Ovary (tissue), 9 donors: ENCODE data around the gene CWC22. TPM values are rescaled to one million over a fixed set of nuclear protein-coding genes. Genes with fewer than 3 reads are reported as not detected.

Source experiments
- DNase-seq, 5 donors: peaks; one replicate each; pipeline ENCODE4 v3.0.0-alpha.2; 2019 to 2020
- H3K27ac ChIP-seq, 2 donors: fragments of 200-600 bp; one replicate each; pipeline versions ENCODE4 v1.5.1 to v1.8.0; 2019 to 2022
- H3K27me3 ChIP-seq: fragments of 200-600 bp; one replicate; pipeline ENCODE4 v1.8.0; 2022
- H3K36me3 ChIP-seq: fragments of 200-600 bp; sonication (generic); one replicate; pipeline ENCODE4 v1.5.1; 2019
- H3K4me1 ChIP-seq: one replicate; pipeline ENCODE4 v1.8.1; 2013; ENCODE audit warnings: mild to moderate bottlenecking, moderate library complexity; ENCODE audit not compliant: insufficient read depth
- H3K4me3 ChIP-seq: fragments of 200-600 bp; sonication (generic); one replicate; pipeline ENCODE4 v1.5.1; 2017
- H3K9me3 ChIP-seq, 2 donors: fragments of 200-600 bp in 1 of 2; sonication (generic) in 1 of 2; one replicate each; pipeline versions ENCODE4 v1.5.1 to v1.8.1; 2013 to 2019; ENCODE audit warnings: mild to moderate bottlenecking in 1 of 2, moderate library complexity in 1 of 2
- CTCF ChIP-seq, 3 donors: fragments of 450-650 bp in 2 of 3; fragments of 200-600 bp in 1 of 3; IDR thresholded peaks; one replicate each; pipeline versions ENCODE4 v1.5.1 to v1.8.0; 2016 to 2022; ENCODE audit warnings: antibody characterized with exemption in 3 of 3, mild to moderate bottlenecking in 1 of 3
- EP300 ChIP-seq: sonication (generic); formaldehyde crosslinking; IDR thresholded peaks from one replicate; pipeline ENCODE4 v1.6.1; 2017; ENCODE audit warnings: antibody characterized with exemption
- POLR2A ChIP-seq: fragments of 450-650 bp; IDR thresholded peaks from one replicate; pipeline ENCODE4 v1.6.1; 2017; ENCODE audit warnings: antibody characterized with exemption, mild to moderate bottlenecking, moderate library complexity
- WGBS, 3 donors: extraction: QIAGEN DNeasy Blood & Tissue Kit in 1 of 3; methylation state at CpG; one replicate each; pipeline versions ENCODE4 v1.1.5 to v1.1.7; 2013 to 2017; 5-methylcytosine and 5-hydroxymethylcytosine counted together
- intact Hi-C, 4 donors: fragments of 100-400 bp; cut with DNase I; formaldehyde crosslinking; loops; one replicate each; pipeline versions ENCODE4 v1.11.0 to v1.15.1; 2022 to 2023
- polyA plus RNA-seq, 2 donors: library from polyadenylated mRNA; stranded (reverse); fragments of 200-250 nt in 1 of 2; fragments of 350-450 nt in 1 of 2; fragmentation: Illumina TruSeq in 1 of 2; extraction: RNeasy Lipid Tissue Mini Kit (QIAGEN cat#74804) in 1 of 2; gene quantifications; one replicate each; pipeline ENCODE4 v1.2.3, GENCODE V29; 2013 to 2014
- total RNA-seq, 7 donors: library from RNA; depleted of rRNA in 2 of 7; stranded (reverse); fragments of >200 nt in 2 of 7; fragmentation: NEBNext Ultra II Directional in 3 of 7; extraction: Animal tissue kit (Norgen Biotek cat#: 25700) in 3 of 7; gene quantifications; one replicate each; pipeline versions ENCODE4 v1.1.0 to v1.2.4, GENCODE V29; 2016 to 2023
- donor health status: DM: no; HTN: no; CAD: no; lungs with moderate emphysema.
- donor health status: DM: no; HTN: no; CAD: no.
- donor health status: Bipolar disorder and iron deficiency.
- donor health status: DM: yes; HTN: yes; CAD: no.
- donor health status: DM: no; HTN: no; CAD: no.
- donor health status: DM: yes; HTN: yes; CAD: no.

The CWC22 gene
- total and polyA plus RNA-seq, 9 donors, result 14.9 to 25.2 (median 20.2) TPM

GRCh38 chr2:180046776-180047175 is 39.7 kb upstream of the CWC22 start:
- Histone ChIP-seq H3K4me3 (no peak overlapping the region), H3K27ac (no peak overlapping the region), H3K4me1 (no peaks in the 10 kb centered on the region), H3K27me3 (no peaks in the 10 kb centered on the region), H3K9me3 (no peaks in the 10 kb centered on the region), H3K36me3 (no peaks in the 10 kb centered on the region)
- intact Hi-C loops, result no loop called here
- no peak for DNase-seq
- TF ChIP-seq EP300, result no peak
- no peak for TF ChIP-seq CTCF (IDR thresholded peaks at IDR 0.05)
- TF ChIP-seq POLR2A, result no peak

- no peaks in the 10 kb centered on the region for H3K36me3 ChIP-seq
- H3K27me3 ChIP-seq, result no peaks in the 10 kb centered on the region
- TF ChIP-seq POLR2A (no peak), CTCF (IDR thresholded peaks at IDR 0.05) (no peak)
- 81 to 89% (median 84%) methylated on average over 1 of the region's 1 CpG for WGBS, 3 donors
- H3K4me1 ChIP-seq, result no peaks in the 10 kb centered on the region
- H3K9me3 ChIP-seq, result no peaks in the 10 kb centered on the region
- intact Hi-C loops, result no loop called here
- no peak overlapping the region for H3K27ac ChIP-seq
- H3K4me3 ChIP-seq, result no peak overlapping the region
- no peak for DNase-seq
These were observed 39.1 kb upstream of the CWC22 start for GRCh38 chr2:180046202-180046601.

DNA sequence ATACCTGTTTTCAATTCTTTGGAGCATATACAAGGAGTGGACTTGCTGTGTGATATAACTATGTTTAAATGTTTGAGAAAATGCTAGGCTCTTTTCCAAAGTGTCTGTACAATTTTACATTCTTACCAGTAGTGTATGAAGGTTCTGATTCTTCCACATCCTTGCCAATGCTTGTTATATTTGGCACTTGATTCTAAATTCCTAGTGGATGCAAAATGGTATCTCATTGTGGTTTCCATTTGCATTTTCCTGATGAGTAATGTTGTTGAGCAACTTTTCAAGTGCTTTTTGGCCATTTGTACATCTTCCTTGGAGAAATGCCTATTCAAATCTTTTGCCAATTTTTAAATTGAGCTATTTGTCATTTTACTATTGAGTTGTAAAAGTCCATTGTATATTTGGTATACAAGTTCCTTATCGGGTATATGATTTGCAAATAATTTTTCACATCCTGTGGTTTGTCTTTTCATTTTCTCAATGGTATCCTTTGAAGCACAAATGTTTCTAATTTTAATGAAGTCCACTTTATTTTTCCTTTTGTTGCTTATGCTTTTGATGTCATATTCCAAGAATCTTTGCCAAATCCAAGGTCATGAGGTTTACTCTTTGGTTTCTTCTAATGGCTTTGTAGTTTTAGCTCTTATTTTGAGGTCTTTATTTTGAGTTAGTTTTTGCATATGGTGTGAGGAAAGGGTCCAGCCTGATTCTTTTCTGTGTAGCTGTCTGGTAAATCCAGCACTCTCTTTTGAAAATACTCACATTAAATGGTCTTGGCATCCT is 33.2 kb upstream of the CWC22 start:
- intact Hi-C loops, result no loop called here
- Histone ChIP-seq H3K4me3 (no peak overlapping the region), H3K27me3 (no peaks in the 10 kb centered on the region), H3K36me3 (no peaks in the 10 kb centered on the region), H3K4me1 (no peaks in the 10 kb centered on the region), H3K9me3 (no peaks in the 10 kb centered on the region), H3K27ac (no peak overlapping the region)
- TF ChIP-seq CTCF (IDR thresholded peaks at IDR 0.05) (no peak), POLR2A (no peak), EP300 (no peak)
- WGBS, 3 donors, result 68 to 75% (median 74%) methylated on average over 1 of the region's 1 CpG
- DNase-seq, result no peak

- no peaks in the 10 kb centered on the region for H3K27me3 ChIP-seq
- no peaks in the 10 kb centered on the region for H3K36me3 ChIP-seq
- no peak overlapping the region for H3K27ac ChIP-seq
- intact Hi-C loops, result loop anchor here in 1 of 4 donors (5.0 kb wide), 1 partner anchor 358 kb away; no protein-coding TSS in a partner anchor
- no peak overlapping the region for H3K4me3 ChIP-seq
- WGBS, 3 donors, result 50 to 53% (median 51%) methylated on average over 2 of the region's 2 CpGs
- H3K4me1 ChIP-seq, result no peaks in the 10 kb centered on the region
- TF ChIP-seq POLR2A (no peak), EP300 (no peak), CTCF (IDR thresholded peaks at IDR 0.05) (no peak)
- no peaks in the 10 kb centered on the region for H3K9me3 ChIP-seq
- DNase-seq, result no peak
These were observed 31.9 kb upstream of the CWC22 start for GRCh38 chr2:180038997-180039396.
